NCI-H2029 treated with DMSO at 0.1 percent for 48 hours (cell line): ENCODE data around the gene KIR2DL3.

Source experiments
- DNase-seq: peaks from one replicate; lab custom pipeline; 2025; lab: John Stamatoyannopoulos, UW

KIR2DL3 gene

GRCh38 chr19:54792814-54793213 lies 54.5 kb downstream of the KIR2DL3 start:
- DNase-seq: no peak

DNA sequence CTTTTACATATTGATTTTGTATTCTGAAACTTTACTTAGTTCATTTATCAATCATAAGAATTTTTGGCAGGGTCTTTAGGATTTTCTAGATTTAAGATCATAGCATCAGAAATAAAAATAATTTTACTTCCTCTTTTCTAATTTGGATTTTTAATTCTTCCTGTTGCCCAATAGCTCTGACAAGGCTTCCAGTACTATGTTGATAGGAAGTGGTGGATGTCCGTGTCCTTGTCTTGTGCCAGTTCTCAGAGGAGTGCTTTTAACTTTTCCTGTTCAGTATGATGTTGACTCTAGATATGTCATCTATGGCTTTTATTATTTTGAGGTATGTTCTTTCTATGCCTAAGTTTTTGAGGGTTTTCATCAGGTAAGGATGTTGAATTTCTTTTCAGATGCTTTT lies 57.4 kb downstream of the KIR2DL3 start:
- DNase-seq: no peak
